T-helper 9 cell (primary cell): Measurements from ENCODE around the gene SH2D3A.
A peak's percentile ranks its signal among the peaks of the same experiment; 100 is the strongest.
"Not testable (repeated sequence)": the region's sequence is repeated elsewhere in the genome, so short reads cannot be mapped to it uniquely, and the experiment has no call there.

Experiments used
- DNase-seq: peaks from one replicate; pipeline ENCODE4 v3.0.0-alpha.2; 2020

SH2D3A gene

GRCh38 chr19:6754653-6755463 lies 12.4 kb downstream of the SH2D3A start:
- DNase-seq, result no peak

DNA sequence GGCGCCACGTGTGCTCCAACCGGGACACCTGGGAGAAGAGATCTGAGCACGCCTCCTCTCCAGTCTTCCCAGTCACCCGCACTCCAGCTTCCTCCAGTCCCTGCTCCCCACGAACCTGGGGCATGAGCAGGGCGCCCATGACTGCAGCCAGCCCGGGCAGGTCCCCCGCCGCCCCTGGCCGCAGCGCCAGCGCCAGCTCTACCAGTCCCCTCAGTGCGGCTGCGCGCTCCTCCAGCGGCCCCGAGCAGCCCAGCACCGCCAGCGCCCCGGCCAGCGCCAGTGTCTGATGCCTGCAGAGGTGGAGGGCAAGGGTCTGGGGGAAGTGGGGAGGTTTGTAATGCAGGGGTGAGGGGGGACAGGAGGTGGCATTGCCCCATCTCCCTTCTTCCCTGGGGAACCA lies 13.1 kb downstream of the SH2D3A start:
- no peak for DNase-seq

DNA sequence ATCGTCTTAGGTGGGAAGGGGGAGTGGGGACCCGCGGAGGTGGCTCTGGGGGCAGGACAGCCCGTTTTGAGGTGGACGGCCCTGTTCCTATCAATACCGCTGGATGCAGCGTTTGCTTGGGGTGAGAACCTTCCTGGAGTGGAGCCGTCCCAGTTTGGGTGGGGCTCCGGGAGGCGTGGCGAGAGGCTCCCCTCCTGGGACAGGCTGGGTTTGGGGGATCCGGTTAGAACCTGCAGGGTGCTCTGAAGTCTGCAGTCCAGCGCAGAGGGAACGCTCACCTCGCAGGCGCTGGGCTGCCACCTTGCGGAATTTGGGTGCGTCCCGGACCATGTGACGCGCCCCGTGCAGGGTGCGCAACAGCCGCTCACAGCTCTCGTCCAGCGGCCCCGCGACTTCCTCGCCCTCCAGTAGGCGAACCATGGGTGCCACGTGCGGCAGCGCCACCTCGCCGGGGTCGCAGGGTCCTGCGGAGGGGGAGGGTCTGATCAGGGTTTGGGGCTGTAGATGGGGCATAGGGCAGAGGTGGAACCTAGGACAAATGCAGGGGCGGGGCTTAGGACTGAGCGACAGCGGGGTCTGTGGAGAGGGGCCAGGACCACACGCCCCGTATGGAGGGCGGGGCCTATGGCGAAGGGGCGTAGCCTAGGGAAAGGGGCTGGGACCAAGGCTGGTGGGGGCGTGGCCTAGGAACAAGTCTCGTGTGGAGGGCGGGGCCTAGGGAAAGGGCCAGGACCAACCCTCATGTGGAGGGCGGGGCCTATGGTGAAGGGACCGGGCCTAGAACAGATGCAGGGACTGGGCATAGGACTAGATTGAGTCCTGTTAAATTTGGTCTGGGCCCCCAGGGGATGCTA lies 13.8 kb downstream of the SH2D3A start:
- DNase-seq, result peak; percentile 58

DNA sequence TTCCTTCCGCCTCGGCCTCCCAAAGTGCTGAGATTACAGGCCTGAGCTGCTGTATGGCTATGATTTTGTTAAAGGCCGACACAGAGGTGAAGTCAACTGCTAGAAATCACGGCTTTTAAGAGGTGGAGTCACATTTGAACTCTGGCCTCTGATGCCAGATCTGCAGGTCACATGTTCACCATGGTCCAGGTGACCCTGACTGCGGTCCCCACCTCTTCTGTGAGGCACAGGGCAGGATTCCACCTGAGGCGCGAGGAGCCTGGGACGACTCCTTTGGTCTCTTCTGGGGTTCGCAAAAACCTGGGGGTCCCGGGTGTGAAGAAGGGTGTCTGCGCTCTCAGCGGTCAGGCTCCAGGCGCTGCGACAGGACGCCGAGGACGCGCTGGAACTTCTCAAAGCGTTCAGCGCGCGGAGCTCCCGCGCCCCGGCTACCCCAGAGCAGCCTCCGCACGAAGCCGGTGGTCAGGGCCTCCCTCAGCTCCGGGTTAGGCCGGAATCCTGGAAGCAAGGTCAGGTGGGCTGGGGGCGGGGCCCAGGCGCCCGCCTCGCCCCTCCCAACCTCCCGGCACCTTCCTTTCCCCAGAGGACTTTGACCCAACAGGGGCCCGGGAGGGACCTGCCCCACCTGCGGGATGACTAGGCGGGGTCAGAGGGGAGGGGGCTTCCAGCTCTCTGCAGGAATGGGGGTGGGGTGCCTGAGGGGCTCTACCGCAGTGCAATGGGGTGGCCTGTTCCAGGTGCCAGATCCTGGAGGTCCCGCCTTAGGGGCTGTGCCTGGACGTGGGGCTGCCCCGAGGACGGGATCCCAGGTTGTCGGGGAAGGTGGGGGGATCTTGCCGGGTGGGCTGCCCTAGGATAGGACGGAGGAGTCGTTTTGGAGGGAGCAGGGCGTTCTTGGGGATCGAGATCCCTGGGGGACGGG lies 14.7 kb downstream of the SH2D3A start:
- no peak for DNase-seq

- DNase-seq, result no peak
Observed at GRCh38 chr19:6751189-6751588, 16.0 kb downstream of the SH2D3A start.

DNA sequence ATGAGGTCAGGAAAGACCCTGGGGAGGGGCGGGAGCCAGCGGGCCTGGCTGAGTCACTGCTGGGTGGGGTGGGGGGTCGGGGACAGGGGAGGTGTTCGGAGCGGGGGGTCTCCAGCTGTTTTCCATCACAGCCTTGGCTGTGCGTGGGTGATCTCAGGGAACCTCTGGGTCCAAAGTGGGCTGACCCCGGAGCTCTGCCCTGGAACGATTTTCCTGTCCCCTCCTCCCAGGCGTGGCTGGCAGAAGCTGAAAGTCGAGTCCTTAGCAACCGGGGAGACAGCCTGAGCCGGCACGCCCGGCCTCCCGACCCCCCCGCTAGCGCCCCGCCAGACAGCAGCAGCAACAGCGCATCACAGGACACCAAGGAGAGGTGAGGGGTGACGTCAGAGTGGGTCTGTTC lies 17.2 kb downstream of the SH2D3A start:
- no peak for DNase-seq

DNA sequence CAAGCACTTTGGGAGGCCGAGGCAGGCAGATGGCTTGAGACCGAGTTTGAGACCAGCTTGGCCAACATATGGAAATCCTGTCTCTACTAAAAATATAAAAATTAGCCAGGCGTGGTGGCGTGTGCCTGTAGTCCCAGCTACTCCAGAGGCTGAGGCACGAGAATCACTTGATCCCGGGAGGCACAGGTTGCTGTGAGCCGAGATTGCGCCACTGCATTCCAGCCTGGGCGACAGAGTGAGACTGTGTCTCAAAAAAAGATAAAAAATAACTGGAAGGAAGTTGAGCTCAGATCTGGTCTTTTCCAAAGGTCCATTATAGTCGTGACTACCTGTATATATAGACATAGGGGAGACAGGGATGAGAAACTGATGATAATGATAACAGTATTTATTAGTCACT lies 18.7 kb downstream of the SH2D3A start:
- DNase-seq, result not testable (repeated sequence)

- DNase-seq, result no peak
Observed at GRCh38 chr19:6745965-6746364, 21.3 kb downstream of the SH2D3A start.

- DNase-seq, result no peak
Observed at GRCh38 chr19:6744381-6745301, 22.6 kb downstream of the SH2D3A start.

DNA sequence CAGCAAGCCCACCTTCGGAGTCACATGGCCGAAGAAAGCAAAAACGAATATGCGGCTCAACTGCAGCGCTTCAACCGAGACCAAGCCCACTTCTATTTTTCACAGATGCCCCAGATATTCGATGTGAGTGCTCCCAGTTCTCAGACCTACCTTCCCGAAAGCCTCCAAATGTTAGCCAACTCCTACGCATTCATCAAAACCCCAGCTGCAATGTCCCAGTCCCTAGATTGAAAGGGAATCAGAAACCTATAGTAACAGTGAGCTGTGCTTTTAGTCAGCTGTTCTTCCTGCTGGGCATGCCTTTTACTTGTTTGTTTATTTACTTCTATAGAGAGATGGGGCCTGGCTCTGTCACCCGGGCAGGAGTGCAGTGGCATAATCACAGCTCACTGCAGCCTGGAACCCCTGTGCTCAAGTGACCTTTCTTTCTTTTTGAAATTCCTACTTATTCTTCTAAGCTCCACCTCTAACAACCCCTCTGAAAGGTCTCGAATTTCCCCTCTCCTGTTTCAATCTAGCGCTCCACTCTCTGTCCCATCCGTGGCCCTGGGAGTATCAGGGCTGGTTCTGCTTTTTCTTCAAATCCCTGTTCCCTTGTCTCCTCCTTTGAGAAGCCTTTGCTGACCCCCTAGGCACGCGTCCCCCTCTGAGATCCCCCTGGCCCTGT lies 23.4 kb downstream of the SH2D3A start:
- no peak for DNase-seq

DNA sequence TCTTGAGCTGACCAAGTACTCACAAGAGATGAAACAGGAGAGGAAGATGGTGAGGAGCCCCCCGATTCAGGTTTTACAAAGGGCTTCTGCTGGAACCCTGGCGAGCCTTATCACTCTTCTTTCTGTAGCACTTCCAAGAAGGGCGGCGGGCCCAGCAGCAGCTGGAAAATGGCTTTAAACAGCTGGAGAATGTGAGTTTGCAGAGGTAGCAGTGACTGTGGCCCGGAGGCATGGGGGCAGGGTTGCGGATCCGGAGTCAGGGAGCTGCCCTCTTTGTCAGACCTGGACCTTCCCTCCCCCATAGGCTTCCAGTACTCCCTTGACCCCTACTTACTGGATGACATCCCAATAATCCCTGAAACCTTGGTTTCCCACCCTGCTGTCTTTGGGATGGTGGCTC lies 24.2 kb downstream of the SH2D3A start:
- no peak for DNase-seq

DNA sequence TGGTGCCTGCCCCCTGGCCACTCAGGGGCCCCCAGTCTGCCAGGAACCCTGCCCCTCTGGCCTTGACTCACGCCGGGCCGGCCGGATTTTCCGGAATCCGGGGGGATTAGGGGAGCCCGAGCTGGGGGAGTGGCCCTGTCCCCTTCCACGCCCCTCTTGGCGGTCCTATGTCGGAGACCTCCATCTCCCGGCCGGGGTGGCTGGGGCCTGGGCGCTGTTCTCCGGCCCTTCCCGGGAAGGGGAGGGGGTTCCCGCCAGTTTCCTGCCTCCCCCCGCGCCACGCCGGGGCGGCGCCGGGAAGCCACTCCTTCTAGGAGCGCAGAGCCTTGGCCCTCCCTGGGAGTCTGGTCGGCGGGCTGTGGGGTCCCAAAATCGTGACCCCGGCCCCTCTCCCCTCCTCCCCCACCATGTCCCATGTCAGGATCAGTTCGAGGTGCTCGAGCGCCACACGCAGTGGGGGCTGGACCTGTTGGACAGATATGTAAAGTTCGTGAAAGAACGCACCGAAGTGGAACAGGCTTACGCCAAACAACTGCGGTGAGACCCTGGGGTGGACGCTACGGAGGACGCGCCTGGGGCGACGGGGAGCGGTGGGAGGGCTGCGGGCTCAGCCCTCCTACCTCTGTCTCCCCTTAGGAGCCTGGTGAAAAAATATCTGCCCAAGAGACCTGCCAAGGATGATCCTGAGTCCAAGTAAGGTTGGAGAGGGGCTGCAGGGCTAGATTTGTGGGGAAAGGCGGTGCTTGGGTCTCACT lies 26.5 kb downstream of the SH2D3A start:
- DNase-seq, result peak; percentile 16

GRCh38 chr19:6739883-6740588 lies 27.2 kb downstream of the SH2D3A start:
- DNase-seq, result peak; percentile 19

- DNase-seq, result peak; percentile 77
Observed at GRCh38 chr19:6739390-6739882, 27.8 kb downstream of the SH2D3A start, which contains the start of gene TRIP10. TSS of gene TRIP10 (plus strand) at chr19:6739680. CDS start at chr19:6739762, 82 bp downstream.

DNA sequence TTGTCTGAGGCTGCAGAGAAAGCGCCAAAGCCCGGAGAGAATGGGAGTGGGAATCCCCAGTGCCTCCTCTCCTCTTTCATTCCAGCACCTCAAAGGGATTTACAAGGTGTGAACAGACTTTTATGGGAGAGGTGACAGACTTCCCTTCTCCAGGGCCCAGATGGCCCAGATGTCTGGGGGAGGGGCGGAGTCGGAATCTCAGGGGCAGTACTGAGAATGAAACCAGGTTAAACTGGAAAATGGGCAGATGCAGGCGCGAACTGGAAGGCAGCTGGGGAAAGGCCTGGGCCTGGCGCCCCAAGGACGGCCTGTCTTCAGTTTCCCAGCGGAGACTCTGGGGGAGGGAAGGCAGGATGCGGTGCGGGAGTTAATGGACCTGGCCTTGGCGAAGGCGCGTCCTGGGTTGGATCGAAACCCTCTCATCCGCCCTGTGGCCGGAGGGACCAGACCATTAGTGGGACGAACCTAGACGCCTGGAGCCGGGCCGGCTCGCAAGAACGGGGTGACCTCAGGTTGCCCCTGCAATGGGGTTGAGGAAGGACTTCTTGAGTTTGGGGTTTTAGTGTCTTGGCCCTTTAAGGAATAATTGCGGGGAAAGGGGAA lies 28.3 kb downstream of the SH2D3A start:
- DNase-seq, result peak; percentile 17

- peak; percentile 57 for DNase-seq
Observed at GRCh38 chr19:6737873-6738786, 29.1 kb downstream of the SH2D3A start.

DNA sequence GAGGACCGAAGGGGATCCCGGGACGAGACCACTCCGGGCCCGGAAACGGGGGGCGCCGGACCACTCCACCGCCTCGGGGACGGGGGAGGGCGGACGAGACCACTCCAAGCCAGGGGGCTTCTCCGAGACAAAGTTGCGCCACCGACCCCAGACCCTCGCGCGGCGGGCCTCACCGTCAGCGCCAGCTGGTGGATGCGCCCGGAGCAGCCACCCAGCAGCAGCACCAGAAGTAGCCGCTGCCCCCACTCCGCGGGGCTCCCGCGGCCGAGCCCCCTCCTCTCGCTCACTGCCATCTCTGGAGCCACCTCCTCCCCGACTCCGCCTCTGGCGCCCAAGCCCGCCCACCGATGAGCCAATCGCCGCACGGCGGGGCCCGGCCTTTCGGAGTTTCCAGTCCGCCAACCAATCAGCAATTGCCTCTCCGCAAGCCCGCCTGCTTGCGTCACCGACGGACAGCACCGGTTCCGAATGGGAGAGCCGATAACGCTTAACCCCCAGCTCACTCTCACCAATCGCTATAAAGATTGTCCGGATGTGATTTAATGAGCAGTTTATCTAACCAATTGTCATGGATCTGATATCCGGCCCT lies 29.9 kb downstream of the SH2D3A start, which contains the start of gene GPR108:
Gene GPR108, minus strand, starts transcription at position 297 of the 589 bp plus-strand sequence. Its CDS starts 4 bp downstream, at position 293.
- peak; percentile 97 for DNase-seq
